HG03175 (cell line): Measurements from ENCODE around the gene PMM2.
"Not testable (repeated sequence)": the region's sequence is repeated elsewhere in the genome, so short reads cannot be mapped to it uniquely, and the experiment has no call there.

ENCODE experiments used
- ATAC-seq: cut with Tn5 transposase; IDR thresholded peaks from one replicate; pipeline ENCODE4 v1.9.1; 2021; ENCODE audit warnings: mild to moderate bottlenecking, moderate library complexity; ENCODE audit not compliant: unreplicated experiment

Gene PMM2

DNA sequence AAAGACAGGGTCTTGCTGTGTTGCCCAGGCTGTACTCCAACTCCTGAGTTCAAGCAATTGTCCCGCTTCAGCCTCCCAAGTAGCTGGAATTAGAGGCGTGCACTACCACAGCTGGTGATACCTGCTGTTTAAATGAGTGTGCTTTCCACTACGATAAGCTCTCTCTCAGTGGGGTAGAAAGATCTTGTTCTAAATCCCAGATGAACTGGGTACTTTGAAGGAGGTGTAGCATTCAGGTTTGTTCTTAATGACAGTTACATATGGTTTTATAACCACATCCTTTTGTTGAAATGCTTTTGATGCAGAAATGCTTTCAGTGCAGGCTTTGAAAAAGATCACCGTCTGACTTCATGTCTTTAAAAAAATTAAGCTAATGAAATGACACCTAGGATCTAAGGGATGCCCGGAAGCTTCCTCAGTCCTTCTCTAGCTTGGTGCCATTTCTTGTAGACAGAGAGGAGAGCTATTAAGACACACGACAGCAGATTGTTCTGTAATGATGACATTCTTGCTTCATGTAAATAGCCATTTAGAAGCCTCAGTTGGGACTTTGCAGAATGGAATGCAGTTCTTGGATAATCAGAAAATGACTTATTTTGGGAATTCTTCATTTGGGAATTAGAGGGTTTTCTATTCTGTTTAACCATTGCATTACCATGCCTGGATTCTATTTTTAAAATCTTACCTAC lies 19.5 kb downstream of the PMM2 start:
- no peak for ATAC-seq

GRCh38 chr16:8818504-8819270 lies 21.0 kb downstream of the PMM2 start:
- ATAC-seq, result peak; percentile 65

DNA sequence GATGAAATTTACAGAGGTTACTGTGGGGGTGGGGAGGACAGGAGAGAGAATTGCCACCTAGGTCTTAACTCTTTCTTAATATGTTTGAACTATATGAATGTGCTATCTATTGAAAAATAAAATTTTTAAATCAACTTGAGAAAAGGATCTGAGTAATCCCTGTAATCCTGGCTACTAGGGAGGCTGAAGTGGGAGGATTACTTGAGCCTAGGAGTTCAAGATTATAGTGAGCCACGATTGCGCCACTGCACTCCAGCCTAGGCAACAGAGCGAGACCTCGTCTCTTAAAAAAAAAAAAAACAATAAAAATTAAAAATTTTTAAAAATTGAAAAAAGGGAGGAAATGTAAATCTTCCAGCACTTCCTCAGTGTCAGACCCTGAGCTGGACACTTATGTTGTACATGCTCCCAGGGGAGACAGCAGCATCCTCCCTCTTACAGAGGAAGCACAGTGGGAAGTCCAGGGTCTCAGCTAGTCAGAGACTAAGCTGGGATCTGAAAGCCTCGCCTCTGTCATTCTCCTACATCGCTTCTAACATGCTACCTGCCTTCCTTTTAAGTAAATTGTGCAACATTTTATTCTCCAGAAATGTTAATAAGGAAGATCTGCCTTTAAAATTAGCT lies 21.9 kb downstream of the PMM2 start:
- ATAC-seq, result no peak

DNA sequence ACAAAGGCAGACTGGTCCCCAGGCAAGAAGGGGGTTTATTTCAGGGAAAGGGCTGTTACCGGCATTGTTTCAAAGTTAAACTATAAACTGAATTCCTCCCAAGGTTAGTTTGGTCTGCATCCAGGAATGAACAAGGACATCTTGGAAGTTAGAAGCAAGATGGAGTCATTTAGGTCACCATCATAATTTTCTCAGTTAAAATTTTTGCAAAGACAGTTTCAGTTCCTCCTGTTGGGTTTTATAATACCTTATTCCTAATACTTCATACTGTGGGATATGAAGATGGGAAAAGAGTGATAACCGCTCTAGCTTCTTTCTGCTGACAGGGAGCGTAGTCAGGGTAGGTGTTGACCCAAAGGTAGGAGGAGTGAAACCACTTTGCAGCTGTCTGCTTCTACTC lies 24.8 kb downstream of the PMM2 start:
- no peak for ATAC-seq

DNA sequence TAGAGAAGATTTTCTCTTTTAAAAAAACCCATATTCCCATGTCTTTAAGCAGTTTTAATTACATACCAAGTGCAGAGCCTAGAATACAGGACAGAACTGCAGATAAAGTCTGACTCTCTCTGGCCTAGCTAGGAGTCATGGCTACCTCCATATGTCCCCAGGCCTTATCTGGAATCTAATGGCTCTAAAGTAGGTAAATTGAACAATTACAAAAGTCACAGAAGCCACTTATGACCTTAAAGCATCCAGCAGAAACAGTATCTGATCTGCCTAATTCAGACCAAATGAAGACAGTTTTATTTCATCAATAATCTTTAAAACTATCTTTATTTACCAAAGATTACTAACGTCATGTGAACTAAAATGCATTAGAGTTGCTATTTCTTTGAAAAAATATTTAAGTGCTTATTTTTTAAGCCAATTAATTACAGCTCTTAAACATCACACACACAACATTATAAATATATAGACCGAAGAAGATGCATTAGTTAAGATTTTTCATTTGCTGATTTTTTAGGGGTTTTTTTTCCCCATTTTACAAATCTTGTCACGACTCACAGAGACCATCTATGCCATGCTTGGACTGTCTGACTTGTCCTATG lies 28.7 kb downstream of the PMM2 start:
- no peak for ATAC-seq

GRCh38 chr16:8828541-8829165 lies 31.0 kb downstream of the PMM2 start:
- ATAC-seq, result no peak

- no peak for ATAC-seq
These were observed 33.8 kb downstream of the PMM2 start for GRCh38 chr16:8831450-8831849.

DNA sequence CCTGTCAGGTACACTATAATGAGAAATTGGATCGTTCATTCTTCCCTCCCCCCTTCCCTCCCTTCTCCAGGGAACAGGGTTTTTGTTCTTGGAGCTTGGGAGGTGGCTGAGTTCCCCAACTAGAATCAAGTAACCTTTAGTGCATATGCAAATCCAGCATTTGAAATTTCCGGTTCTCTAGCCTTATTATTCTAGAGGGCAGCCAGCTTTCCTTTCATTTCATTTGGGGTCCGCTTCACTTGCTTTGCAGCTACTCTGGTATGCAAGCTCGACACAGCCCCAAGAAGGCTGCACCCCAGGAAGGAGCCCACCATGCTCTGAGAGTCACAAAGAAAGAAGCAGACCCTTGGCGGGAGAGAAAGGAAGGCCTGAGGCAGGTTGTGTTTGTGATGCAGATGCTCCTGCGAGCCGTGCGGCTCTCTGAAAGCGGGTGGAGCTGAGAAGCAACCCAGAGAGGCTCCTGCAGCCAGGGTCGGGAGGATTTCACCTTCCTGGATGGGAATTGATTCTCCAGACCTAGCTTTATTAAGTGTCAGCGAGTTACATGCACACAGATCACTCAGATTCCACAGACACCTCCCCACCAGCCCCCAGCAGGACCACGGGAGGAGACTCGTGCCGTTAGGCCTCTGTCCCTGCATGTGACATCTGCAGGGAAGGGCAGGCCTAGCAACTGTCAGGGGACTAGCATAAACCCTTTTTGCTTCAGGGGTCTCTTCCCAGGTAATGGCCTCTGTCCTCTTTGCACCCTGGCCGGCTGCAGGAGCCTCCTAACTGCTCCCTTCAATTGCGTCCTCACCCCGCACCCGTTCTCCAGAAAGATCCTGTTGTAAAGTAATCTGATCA lies 34.5 kb downstream of the PMM2 start:
- ATAC-seq, result no peak

- no peak for ATAC-seq
These were observed 35.1 kb downstream of the PMM2 start for GRCh38 chr16:8832717-8833105.

DNA sequence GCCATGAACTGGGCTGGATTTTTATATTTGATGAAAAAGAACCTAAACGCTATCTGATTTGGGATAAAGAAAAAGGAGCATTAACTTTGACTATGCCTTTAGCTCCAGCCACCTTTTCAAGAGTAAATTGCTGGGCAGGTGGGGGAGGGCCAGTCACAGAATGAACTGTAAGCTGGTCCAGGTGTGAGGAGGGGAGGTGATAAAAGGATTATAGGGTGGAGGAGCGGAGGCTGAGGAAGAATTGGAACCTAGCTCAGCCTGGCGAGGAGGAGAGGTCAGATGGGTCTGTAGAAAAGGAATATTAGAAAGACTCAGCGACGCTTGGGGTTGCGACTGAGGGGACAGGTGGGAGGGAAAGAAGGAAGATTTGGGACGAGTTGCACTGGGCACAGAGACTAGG lies 39.2 kb downstream of the PMM2 start:
- not testable (repeated sequence) for ATAC-seq

DNA sequence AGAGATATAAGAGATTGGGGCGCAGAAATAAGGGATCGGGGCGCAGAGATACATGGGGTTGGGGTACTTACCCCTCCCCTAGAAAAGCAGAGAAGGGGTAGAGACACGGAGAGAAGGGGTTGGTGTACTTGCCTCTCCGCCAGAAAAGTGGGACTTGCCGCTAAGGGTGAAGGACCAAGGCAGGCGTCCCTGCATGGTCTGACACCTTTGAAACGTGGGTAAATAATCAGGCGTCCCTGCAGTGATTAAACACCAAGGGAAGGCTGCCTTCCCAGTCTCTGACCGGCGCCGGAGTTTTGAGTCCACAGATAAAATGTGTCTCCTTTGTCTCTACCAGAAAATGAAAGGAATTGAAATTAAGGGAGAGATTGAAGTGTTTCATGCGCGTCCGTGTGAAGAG lies 40.0 kb downstream of the PMM2 start:
- ATAC-seq, result not testable (repeated sequence)

- ATAC-seq, result not testable (repeated sequence)
These were observed 44.4 kb downstream of the PMM2 start for GRCh38 chr16:8842016-8842415.

- ATAC-seq, result not testable (repeated sequence)
These were observed 45.7 kb downstream of the PMM2 start for GRCh38 chr16:8843296-8843695.

DNA sequence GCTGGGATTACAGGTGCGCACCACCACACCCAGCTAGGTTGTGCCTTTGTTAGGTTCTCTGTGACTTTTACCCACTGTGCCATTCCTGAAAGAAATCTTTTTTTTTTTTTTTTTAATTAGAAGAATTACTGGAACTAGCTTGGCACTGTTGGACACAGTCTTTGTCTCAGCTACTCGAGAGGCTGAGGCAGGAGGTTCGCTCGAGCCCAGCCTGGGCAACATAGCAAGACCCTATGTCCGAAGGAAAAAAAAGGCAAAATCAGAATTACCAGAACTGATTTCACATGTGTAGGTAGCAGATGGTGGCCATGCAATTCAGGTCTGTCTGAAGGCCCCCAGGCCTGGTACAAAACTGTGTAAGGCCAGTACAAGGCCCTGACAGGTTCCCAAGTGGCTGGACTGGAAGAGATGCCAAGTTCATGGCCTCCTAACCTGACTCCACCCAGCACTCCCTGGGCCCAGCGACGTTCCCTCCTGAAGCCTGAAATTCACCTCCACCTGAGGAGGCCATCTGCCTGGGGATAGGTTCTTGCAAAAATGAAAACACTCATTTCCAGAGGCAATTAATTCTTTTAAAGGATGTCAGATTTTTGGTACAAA lies 48.2 kb downstream of the PMM2 start:
- ATAC-seq, result no peak

- ATAC-seq, result no peak
These were observed 48.8 kb downstream of the PMM2 start for GRCh38 chr16:8846401-8846932.

DNA sequence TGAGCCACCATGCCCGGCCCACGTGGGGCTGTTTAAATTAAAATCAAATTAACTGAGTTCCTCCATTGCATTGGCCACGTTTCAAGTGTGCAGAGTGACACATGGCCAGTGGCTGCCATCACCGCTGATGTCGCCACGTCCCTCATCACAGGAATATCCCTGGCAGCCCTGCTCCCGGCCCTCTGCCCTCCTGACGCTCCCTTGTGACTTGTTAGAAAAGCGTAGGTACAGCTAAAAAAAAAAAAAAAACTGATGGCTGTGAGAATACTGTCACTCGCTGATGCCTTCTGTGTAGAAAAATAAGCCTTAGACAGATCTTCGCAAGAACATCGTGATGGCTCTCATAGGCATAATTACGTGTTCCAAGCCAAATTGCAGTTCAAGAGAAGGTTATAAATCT lies 49.5 kb downstream of the PMM2 start:
- ATAC-seq, result no peak

DNA sequence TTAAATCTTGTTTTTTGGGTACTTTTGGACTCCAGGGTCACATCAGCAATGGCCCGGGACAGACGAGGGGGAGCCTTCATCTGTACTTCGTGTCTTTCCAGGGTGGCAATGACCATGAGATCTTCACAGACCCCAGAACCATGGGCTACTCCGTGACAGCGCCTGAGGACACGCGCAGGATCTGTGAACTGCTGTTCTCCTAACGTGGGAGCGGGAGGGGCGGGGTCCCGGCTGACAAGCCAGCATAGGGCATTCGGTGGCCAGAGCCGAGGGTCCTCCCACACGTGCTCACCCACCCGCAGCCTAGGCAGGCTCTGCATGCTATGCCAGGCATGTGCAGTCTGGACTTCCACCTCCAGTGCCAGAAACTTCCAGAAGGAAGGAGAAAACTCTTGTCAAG lies 50.0 kb downstream of the PMM2 start:
- no peak for ATAC-seq

DNA sequence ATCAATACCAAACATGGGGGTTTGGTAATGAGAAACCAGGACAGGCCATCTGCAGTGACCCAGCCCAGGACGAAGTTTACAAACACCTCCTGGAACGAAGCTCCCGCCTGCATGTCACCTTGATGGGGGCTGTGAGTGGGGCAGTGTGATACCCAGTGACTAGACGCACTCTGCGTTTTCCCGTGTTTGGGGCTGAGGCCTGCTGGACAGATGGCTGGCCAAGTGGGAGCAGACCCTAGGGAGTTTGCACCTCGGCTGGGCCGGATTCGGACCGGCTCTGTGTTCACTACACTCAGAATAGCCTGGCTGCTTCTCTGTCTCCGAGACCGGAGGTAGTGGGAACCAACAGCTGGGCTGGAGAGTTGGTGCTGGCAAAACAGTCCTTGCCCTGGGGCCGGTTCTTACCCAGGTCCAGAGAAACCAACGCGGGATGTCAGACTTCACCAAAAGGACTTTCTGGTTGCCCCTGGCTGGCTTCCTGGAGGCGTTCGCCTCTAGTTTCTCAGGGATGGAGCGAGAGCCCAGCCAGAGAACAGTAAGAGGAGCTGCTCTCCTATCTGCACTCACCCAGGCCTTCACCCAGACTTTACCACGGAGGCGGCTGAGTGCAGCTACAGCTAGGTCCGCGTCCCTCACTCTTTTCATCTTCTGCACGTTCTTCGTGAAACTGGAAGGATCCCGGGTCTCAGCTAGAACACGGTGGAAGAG lies 50.7 kb downstream of the PMM2 start:
- ATAC-seq, result no peak

DNA sequence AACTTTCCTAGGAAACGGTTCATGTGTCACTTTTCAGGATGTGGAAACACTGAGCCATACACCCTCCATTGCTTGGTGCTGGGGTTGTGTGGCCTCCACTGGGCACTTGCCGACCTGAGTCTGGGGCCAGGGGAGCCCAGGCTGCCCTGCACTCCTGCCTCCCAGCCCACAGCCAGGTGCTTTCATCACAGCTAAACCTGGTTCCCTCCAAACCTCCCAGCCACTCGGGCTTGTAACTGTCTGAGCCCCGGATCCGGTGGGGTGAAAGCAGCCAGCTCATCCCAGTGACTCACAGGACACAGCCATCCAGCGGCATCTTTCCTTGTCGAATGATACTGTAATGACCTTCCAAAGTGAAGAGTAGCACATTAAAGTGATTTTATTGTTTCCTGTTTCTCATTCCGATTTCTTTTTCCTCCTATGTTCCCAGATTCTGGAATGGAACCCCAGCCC lies 51.3 kb downstream of the PMM2 start:
- no peak for ATAC-seq
